Measurements from ENCODE around the gene GPSM1. TPM values are rescaled to one million over a fixed set of nuclear protein-coding genes. Genes with fewer than 3 reads are reported as not detected.
"Not testable (repeated sequence)": the region's sequence is repeated elsewhere in the genome, so short reads cannot be mapped to it uniquely, and the experiment has no call there.

Gene GPSM1
- total RNA-seq, 1 donor from 2014 or later, result 140 TPM

GRCh38 chr9:136346927-136347465 lies 19.7 kb downstream of the GPSM1 start:
- Mint-ChIP-seq H3K4me3 (ENCODE audit: unreplicated experiment) (no peak overlapping the region), H3K36me3 (ENCODE audit: unreplicated experiment) (no peaks in the 10 kb centered on the region), H3K27me3 (ENCODE audit: unreplicated experiment) (peaks cover 19% of the 10 kb centered on the region), H3K4me1 (ENCODE audit: low read depth, unreplicated experiment) (no peaks in the 10 kb centered on the region), H3K27ac (ENCODE audit: unreplicated experiment) (no peak overlapping the region), H3K9me3 (ENCODE audit: unreplicated experiment) (peaks cover 2% of the 10 kb centered on the region)
- TF ChIP-seq, protein P1, sequence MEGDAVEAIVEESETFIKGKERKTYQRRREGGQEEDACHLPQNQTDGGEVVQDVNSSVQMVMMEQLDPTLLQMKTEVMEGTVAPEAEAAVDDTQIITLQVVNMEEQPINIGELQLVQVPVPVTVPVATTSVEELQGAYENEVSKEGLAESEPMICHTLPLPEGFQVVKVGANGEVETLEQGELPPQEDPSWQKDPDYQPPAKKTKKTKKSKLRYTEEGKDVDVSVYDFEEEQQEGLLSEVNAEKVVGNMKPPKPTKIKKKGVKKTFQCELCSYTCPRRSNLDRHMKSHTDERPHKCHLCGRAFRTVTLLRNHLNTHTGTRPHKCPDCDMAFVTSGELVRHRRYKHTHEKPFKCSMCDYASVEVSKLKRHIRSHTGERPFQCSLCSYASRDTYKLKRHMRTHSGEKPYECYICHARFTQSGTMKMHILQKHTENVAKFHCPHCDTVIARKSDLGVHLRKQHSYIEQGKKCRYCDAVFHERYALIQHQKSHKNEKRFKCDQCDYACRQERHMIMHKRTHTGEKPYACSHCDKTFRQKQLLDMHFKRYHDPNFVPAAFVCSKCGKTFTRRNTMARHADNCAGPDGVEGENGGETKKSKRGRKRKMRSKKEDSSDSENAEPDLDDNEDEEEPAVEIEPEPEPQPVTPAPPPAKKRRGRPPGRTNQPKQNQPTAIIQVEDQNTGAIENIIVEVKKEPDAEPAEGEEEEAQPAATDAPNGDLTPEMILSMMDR (IDR thresholded peaks at IDR 0.05; ENCODE audit: partially characterized antibody, unreplicated experiment), result no peak
- no peak for DNase-seq

- no peaks in the 10 kb centered on the region for H3K4me1 Mint-ChIP-seq (ENCODE audit: low read depth, unreplicated experiment)
- H3K36me3 Mint-ChIP-seq (ENCODE audit: unreplicated experiment), result no peaks in the 10 kb centered on the region
- peaks cover 18% of the 10 kb centered on the region for H3K27me3 Mint-ChIP-seq (ENCODE audit: unreplicated experiment)
- H3K4me3 Mint-ChIP-seq (ENCODE audit: unreplicated experiment), result no peak overlapping the region
- TF ChIP-seq, protein P1 (IDR thresholded peaks at IDR 0.05; ENCODE audit: partially characterized antibody, unreplicated experiment), result no peak
- H3K27ac Mint-ChIP-seq (ENCODE audit: unreplicated experiment), result no peak overlapping the region
- no peak for DNase-seq
- H3K9me3 Mint-ChIP-seq (ENCODE audit: unreplicated experiment), result peaks cover 5% of the 10 kb centered on the region
Observed at GRCh38 chr9:136347472-136348256, 20.3 kb downstream of the GPSM1 start.

DNA sequence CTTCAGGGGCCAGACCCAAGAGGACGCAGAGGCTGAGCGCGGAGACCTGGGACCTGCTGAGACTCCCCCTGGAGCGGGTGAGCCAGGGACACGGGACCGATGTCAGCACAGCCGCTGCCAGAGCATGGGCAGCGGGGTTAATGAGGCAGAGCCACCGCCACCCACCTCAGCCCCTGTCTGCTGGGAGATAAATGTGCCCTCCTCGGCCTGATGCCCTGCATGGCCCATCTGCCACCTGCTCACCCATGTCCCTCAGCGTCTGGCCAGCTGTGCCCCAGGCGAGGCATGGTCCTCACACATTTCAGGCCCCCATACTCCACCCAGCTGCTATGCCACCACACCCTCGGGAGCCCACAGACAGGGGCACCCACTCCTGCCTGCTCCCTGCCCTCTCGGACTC lies 21.4 kb downstream of the GPSM1 start:
- no peak overlapping the region for H3K4me3 Mint-ChIP-seq (ENCODE audit: unreplicated experiment)
- peaks cover 13% of the 10 kb centered on the region for H3K27me3 Mint-ChIP-seq (ENCODE audit: unreplicated experiment)
- H3K36me3 Mint-ChIP-seq (ENCODE audit: unreplicated experiment), result no peaks in the 10 kb centered on the region
- TF ChIP-seq, protein P1 (IDR thresholded peaks at IDR 0.05; ENCODE audit: partially characterized antibody, unreplicated experiment), result no peak
- peaks cover 7% of the 10 kb centered on the region for H3K9me3 Mint-ChIP-seq (ENCODE audit: unreplicated experiment)
- H3K4me1 Mint-ChIP-seq (ENCODE audit: low read depth, unreplicated experiment), result no peaks in the 10 kb centered on the region
- no peak overlapping the region for H3K27ac Mint-ChIP-seq (ENCODE audit: unreplicated experiment)
- no peak for DNase-seq

- DNase-seq, result no peak
- no peaks in the 10 kb centered on the region for H3K4me1 Mint-ChIP-seq (ENCODE audit: low read depth, unreplicated experiment)
- no peak overlapping the region for H3K4me3 Mint-ChIP-seq (ENCODE audit: unreplicated experiment)
- TF ChIP-seq, protein P1 (IDR thresholded peaks at IDR 0.05; ENCODE audit: partially characterized antibody, unreplicated experiment), result no peak
- no peak overlapping the region for H3K27ac Mint-ChIP-seq (ENCODE audit: unreplicated experiment)
- peaks cover 13% of the 10 kb centered on the region for H3K27me3 Mint-ChIP-seq (ENCODE audit: unreplicated experiment)
- peaks cover 7% of the 10 kb centered on the region for H3K9me3 Mint-ChIP-seq (ENCODE audit: unreplicated experiment)
- H3K36me3 Mint-ChIP-seq (ENCODE audit: unreplicated experiment), result no peaks in the 10 kb centered on the region
Observed at GRCh38 chr9:136349546-136349945, 22.2 kb downstream of the GPSM1 start.

- H3K4me1 Mint-ChIP-seq (ENCODE audit: low read depth, unreplicated experiment), result no peaks in the 10 kb centered on the region
- H3K4me3 Mint-ChIP-seq (ENCODE audit: unreplicated experiment), result no peak overlapping the region
- no peak for DNase-seq
- H3K27ac Mint-ChIP-seq (ENCODE audit: unreplicated experiment), result no peak overlapping the region
- H3K36me3 Mint-ChIP-seq (ENCODE audit: unreplicated experiment), result no peaks in the 10 kb centered on the region
- H3K9me3 Mint-ChIP-seq (ENCODE audit: unreplicated experiment), result peaks cover 9% of the 10 kb centered on the region
- peaks cover 8% of the 10 kb centered on the region for H3K27me3 Mint-ChIP-seq (ENCODE audit: unreplicated experiment)
- TF ChIP-seq, protein P1 (IDR thresholded peaks at IDR 0.05; ENCODE audit: partially characterized antibody, unreplicated experiment), result no peak
Observed at GRCh38 chr9:136351252-136351800, 24.0 kb downstream of the GPSM1 start.

GRCh38 chr9:136351868-136352267 lies 24.5 kb downstream of the GPSM1 start:
- not testable (repeated sequence) for H3K4me3 Mint-ChIP-seq (ENCODE audit: unreplicated experiment); H3K4me1 Mint-ChIP-seq (ENCODE audit: low read depth, unreplicated experiment); H3K27me3 Mint-ChIP-seq (ENCODE audit: unreplicated experiment); H3K9me3 Mint-ChIP-seq (ENCODE audit: unreplicated experiment); DNase-seq; H3K36me3 Mint-ChIP-seq (ENCODE audit: unreplicated experiment); H3K27ac Mint-ChIP-seq (ENCODE audit: unreplicated experiment)
